Fibroblast of skin of scalp (primary cell): ENCODE measurements around the gene CYGB.
"Not testable (repeated sequence)": the region's sequence is repeated elsewhere in the genome, so short reads cannot be mapped to it uniquely, and the experiment has no call there.

ENCODE experiments used
- DNase-seq: peaks from one replicate; pipeline ENCODE4 v3.0.0-alpha.2; 2013

Gene CYGB

GRCh38 chr17:76567634-76568432, 30.3 kb upstream of the CYGB start:
- no peak for DNase-seq

- no peak for DNase-seq
These were observed 29.5 kb upstream of the CYGB start for GRCh38 chr17:76566988-76567431.

- no peak for DNase-seq
These were observed 29.1 kb upstream of the CYGB start for GRCh38 chr17:76566613-76566943.

GRCh38 chr17:76565728-76566612, 28.5 kb upstream of the CYGB start:
- no peak for DNase-seq

GRCh38 chr17:76564991-76565727, 27.6 kb upstream of the CYGB start:
- not testable (repeated sequence) for DNase-seq

GRCh38 chr17:76563359-76563758, 25.9 kb upstream of the CYGB start:
- DNase-seq: not testable (repeated sequence)

GRCh38 chr17:76562734-76563148, 25.2 kb upstream of the CYGB start:
- DNase-seq: peak; percentile 53

- DNase-seq: peak; percentile 57
These were observed 24.3 kb upstream of the CYGB start for GRCh38 chr17:76561799-76562268.

- DNase-seq: no peak
These were observed 23.8 kb upstream of the CYGB start for GRCh38 chr17:76561332-76561731.

- no peak for DNase-seq
These were observed 23.3 kb upstream of the CYGB start for GRCh38 chr17:76560877-76561221.

GRCh38 chr17:76560036-76560876, 22.7 kb upstream of the CYGB start:
- DNase-seq: no peak

GRCh38 chr17:76559460-76559859, 22.0 kb upstream of the CYGB start:
- DNase-seq: not testable (repeated sequence)

GRCh38 chr17:76558198-76559095, 20.9 kb upstream of the CYGB start:
- peak; percentile 43 for DNase-seq

GRCh38 chr17:76557368-76558197, 20.1 kb upstream of the CYGB start:
- DNase-seq: peak; percentile 98

GRCh38 chr17:76556765-76557367, 19.4 kb upstream of the CYGB start:
- no peak for DNase-seq

- DNase-seq: no peak
These were observed 16.6 kb upstream of the CYGB start for GRCh38 chr17:76554131-76554530.

- no peak for DNase-seq
These were observed 15.8 kb upstream of the CYGB start for GRCh38 chr17:76553178-76553908.

GRCh38 chr17:76551685-76552084, 14.2 kb upstream of the CYGB start:
- no peak for DNase-seq
